Liver (tissue), 3 donors: Measurements from ENCODE around the gene PDZD2.

ENCODE experiments used
- ATF3 ChIP-seq: IDR thresholded peaks from 2 replicates; pipeline ENCODE4 v1.6.1; 2016; ENCODE audit warnings: antibody characterized with exemption
- CTCF ChIP-seq: fragments of 150-350 bp; IDR thresholded peaks from 2 replicates; pipeline ENCODE4 v1.5.1; 2017; ENCODE audit warnings: improper control_type of control experiment, low read depth, low read length; ENCODE audit not compliant: missing input control
- FOXA1 ChIP-seq: IDR thresholded peaks from 2 replicates; pipeline ENCODE4 v1.6.1; 2016; ENCODE audit warnings: antibody characterized with exemption
- GABPA ChIP-seq, 2 donors: IDR thresholded peaks in 1 of 2; conservative IDR thresholded peaks in 1 of 2; 2 replicates each; pipeline ENCODE4 v1.6.1; 2016; ENCODE audit warnings: antibody characterized with exemption in 2 of 2, mild to moderate bottlenecking in 1 of 2, moderate library complexity in 1 of 2
- HNF4A ChIP-seq, 2 donors: conservative IDR thresholded peaks; 2 replicates each; pipeline ENCODE4 v1.6.1; 2016; ENCODE audit warnings: antibody characterized with exemption in 2 of 2, mild to moderate bottlenecking in 2 of 2
- MAX ChIP-seq: IDR thresholded peaks from 2 replicates; pipeline ENCODE4 v1.6.1; 2016; ENCODE audit warnings: antibody characterized with exemption
- RAD21 ChIP-seq, 2 donors: IDR thresholded peaks; 2 replicates each; pipeline ENCODE4 v1.6.1; 2016; ENCODE audit warnings: antibody characterized with exemption in 2 of 2, mild to moderate bottlenecking in 2 of 2
- RXRA ChIP-seq, 2 donors: IDR thresholded peaks; 2 replicates each; pipeline ENCODE4 v1.6.1; 2017 to 2018; ENCODE audit warnings: antibody characterized with exemption in 2 of 2, mild to moderate bottlenecking in 1 of 2
- SP1 ChIP-seq: IDR thresholded peaks from 2 replicates; pipeline ENCODE4 v1.6.1; 2018; ENCODE audit warnings: antibody characterized with exemption, mild to moderate bottlenecking
- YY1 ChIP-seq: IDR thresholded peaks from 2 replicates; pipeline ENCODE4 v1.6.1; 2016; ENCODE audit warnings: antibody characterized with exemption, mild to moderate bottlenecking
- ZBTB33 ChIP-seq: IDR thresholded peaks from 2 replicates; pipeline ENCODE4 v1.6.1; 2016; ENCODE audit warnings: antibody characterized with exemption
- donor health status: healthy.
- donor health status: healthy.

GRCh38 chr5:31853398-31854135 lies 214.6 kb downstream of the PDZD2 start:
- TF ChIP-seq CTCF: no peak
- TF ChIP-seq RXRA (IDR thresholded peaks at IDR 0.05): no peak
- TF ChIP-seq GABPA (IDR thresholded peaks at IDR 0.05 in 1 of 2, conservative IDR thresholded peaks at IDR 0.05 in 1 of 2): no peak
- no peak for TF ChIP-seq RAD21 (IDR thresholded peaks at IDR 0.05)
- TF ChIP-seq HNF4A (conservative IDR thresholded peaks at IDR 0.05): no peak
- no peak for TF ChIP-seq MAX
- no peak for TF ChIP-seq YY1
- no peak for TF ChIP-seq ZBTB33
- TF ChIP-seq ATF3: no peak
- no peak for TF ChIP-seq FOXA1
- no peak for TF ChIP-seq SP1
